Measurements from ENCODE around the gene TMEM107.
"Not testable (repeated sequence)": the region's sequence is repeated elsewhere in the genome, so short reads cannot be mapped to it uniquely, and the experiment has no call there.

The TMEM107 gene

GRCh38 chr17:8189041-8189710 lies 13.0 kb upstream of the TMEM107 start:
- no peak for DNase-seq

DNA sequence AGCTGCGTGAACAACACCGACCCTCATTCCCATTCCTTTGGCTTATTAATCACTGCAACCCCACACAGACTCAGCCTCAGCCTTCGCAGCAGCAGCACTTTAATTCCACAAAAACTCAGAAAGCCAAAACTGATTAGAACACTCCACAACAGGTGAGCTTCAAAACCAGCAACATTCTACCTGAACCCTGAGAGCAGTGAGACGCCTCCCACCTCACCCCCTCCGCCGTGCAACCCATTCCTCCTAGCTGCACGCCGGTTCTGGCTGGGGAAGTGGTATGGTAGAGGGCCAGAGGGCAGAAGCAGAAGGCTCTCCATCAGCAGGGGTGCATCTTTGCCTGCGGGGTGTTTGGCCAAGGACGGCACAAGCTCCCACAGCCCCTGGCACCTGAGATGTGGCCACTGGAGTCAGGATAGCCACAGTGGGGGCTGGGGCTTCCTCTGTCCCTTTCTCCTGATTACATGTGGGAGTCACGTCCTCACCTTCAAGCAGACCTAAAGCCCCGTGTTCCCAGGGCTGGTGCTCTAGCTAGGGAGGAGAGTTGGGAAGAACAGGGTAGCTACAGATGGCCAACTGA lies 12.2 kb upstream of the TMEM107 start:
- DNase-seq: no peak

GRCh38 chr17:8187517-8188262 lies 11.5 kb upstream of the TMEM107 start:
- peak; percentile 100 for DNase-seq

DNA sequence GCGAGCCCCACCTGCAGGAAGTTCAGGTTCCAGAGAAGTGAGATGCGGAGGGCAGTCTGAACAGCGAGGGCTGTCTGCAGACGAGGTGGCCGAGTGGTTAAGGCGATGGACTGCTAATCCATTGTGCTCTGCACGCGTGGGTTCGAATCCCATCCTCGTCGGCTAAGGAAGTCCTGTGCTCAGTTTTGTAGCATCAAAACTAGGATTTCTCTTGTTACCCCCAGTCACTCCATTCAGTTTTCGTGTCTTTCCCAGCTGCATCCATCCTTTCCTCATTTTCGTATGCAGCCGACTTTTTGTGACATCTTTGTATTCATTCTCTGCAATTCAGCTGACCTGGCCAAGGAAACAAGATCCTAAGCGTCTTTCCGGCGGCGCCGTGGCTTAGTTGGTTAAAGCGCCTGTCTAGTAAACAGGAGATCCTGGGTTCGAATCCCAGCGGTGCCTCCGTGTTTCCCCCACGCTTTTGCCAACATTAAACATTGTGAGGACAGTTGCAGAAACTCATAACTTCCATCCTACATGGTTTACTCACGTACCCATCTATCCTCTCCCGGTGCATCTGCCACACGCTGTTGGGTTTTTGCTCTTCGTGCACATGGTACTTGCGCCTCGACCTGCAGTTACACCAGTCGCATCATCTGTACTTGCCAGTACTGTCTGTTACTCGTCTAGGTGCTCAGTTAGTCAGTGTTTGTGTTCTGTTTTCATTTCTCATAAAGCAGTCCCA lies 10.8 kb upstream of the TMEM107 start:
- peak; percentile 96 for DNase-seq

GRCh38 chr17:8186446-8186786 lies 10.2 kb upstream of the TMEM107 start:
- DNase-seq: no peak

- peak; percentile 83 for DNase-seq
These were observed 9.6 kb upstream of the TMEM107 start for GRCh38 chr17:8185582-8186445.

DNA sequence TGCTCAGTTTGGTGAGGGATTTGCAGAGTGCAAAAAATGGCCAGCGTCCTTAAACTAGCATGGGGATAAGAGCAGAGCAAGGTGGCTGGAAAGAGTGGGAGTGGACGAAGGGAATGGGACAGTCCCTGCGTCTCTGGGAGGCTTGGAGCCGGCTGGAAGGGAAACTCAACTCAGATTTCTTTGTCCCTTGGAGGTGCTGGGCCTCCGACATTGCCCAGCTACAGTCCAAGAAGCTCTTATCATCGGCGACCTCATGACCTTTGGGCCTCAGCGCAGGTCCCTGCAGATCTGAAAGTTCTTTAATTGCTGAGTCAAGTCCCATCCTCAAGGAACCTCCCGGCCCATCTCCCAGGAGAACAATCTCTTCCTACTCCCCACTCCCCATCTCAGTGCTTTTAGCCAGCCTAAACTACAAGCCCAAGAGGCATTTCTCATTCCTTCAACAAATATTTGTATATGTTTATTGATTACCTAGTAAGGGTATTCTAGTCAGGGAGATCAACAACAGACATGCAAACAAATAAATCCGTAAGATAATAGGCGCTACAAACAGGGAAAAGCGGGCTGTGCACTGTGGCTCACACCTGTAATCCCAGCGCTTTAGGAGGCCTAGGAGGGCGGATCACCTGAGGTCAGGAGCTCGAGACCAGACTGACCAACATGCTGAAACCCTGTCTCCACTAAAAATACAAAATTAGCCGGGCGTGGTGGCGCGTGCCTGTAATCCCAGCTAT lies 985 bp upstream of the TMEM107 start:
- DNase-seq: no peak

DNA sequence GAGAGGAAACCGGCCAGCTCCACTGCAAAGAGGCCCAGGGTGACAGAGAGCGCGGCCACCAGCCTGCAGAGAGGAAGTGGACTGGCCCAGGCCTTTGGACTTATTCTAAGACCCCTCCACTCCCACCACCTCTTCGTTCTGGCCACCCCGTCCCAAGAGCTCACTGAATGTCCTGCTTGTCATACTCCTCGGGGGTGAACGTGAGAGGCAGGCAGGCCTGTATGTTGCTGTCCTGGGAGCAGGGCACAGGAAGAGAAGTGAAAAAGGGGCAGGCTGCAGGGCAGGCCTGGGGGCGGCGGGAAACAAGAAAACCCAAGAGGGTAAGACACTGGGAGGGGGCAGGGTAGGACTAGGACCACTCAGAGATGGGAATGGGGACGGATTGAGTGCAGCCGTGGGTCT lies 384 bp downstream of the TMEM107 start:
- DNase-seq: no peak

DNA sequence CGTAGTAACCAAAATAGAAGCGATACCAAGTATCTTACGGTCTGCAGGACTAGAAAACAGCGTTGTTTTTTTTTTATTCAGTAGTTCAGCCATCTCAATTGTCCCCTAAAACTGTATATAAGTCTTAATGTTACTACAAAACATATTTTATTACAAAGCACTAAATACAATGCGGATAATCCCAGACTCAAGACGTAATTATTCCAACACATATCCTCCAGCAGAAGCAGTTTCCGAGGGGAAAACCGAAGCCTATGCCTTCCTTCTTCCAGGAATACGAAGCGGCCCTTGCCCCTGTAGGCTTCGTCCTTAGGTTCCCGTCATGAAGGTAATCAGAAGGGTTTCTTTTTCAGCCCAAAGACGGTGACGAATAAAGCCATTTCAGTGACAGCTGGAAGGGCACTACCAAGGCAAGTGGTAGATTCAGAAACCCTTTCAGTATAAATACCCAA lies 2.3 kb downstream of the TMEM107 start:
- no peak for DNase-seq

GRCh38 chr17:8173056-8173870 lies 2.9 kb downstream of the TMEM107 start:
- DNase-seq: peak; percentile 98

DNA sequence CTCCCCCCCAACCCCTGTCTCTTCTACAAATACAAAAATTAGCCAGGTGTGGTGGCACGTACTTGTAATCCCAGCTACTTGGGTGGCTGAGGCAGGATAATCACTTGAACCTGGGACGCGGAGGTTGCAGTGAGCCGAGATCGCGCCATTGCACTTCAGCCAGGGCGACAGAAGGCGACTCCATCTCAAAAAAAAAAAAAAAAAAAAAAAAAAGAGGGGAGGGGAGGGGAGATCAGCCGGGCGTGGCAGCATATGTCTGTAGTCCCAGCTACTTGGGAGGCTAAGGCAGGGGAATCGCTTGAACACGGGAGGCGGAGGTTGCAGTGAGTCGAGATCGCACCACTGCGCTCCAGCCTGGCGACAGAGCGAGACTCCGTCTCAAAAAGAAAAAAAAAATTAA lies 6.0 kb downstream of the TMEM107 start:
- DNase-seq: not testable (repeated sequence)

- DNase-seq: no peak
These were observed 8.7 kb downstream of the TMEM107 start for GRCh38 chr17:8167526-8167925.

DNA sequence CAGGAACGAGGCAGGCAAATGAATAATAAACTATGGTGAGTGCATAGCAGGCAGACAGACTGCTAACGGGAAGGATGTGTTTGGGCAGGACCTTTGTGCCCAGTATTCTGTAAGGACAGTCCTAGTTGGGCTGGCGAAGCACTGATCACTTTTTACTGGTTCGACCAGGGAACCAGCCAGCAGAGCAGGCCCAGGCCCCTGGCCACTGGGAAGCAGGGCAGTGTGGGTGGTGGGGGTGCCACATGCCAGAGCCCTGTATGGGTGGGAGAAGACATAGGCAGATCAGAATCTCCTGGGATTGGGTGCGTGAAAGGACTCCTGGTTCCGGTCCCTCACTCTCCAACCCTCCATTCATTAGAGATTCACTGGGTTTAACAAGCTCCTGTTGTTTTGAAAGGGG lies 9.4 kb downstream of the TMEM107 start:
- DNase-seq: no peak

DNA sequence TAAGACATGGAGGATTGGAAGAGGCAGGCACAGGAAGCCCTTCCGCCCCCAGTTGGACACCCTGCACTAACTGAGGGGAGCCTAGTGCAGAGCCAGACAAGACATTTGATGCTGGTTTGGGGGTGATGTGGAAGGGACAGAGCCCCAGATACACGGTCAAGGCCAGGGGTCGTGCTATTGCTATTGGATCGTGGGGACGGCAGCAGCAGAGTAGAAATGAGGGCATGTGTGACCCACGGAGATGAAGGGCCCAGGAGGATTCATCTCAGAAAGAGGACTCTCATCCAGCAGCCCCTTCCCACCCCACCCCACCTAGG lies 11.4 kb downstream of the TMEM107 start:
- DNase-seq: no peak

DNA sequence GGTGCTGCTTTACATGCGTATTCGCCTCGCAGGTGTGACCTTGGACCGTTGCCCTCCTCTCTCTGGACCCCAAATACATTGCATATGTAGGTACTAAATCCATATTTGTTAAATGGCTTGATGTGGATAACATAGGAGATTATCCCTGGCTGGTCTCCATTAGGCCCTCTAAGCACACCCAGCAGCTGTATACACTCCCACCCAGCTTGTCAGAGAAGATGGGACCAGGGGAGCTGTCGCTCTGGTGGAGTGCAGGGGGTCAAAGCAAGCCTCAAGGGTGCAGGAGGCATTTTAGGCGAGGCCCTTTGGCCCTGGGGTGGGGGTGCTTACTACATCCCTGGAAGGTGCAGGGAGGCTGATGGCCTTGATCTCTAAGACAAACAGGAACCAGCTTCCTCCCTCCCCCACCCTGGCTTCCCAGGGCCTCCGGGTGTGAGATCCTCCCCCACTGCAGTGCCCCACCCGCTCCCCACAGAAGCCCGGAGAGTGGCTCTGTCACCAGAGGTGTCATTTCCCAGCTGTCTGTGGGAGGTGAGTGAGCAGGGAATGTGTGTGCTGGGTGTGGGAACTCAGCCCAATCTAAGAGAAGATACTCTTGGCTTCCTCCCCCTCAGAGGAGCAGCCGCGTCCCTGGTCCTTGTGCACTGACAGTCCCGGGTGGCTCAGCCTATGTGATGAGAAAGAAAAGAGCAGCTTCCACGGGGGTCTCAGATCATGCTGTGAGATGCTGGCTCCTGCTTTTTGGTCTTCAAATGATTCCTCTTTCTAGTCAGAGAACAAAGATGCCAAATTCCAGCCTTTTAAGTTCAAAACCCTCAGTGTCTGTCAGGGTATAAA lies 12.0 kb downstream of the TMEM107 start:
- DNase-seq: peak; percentile 78

DNA sequence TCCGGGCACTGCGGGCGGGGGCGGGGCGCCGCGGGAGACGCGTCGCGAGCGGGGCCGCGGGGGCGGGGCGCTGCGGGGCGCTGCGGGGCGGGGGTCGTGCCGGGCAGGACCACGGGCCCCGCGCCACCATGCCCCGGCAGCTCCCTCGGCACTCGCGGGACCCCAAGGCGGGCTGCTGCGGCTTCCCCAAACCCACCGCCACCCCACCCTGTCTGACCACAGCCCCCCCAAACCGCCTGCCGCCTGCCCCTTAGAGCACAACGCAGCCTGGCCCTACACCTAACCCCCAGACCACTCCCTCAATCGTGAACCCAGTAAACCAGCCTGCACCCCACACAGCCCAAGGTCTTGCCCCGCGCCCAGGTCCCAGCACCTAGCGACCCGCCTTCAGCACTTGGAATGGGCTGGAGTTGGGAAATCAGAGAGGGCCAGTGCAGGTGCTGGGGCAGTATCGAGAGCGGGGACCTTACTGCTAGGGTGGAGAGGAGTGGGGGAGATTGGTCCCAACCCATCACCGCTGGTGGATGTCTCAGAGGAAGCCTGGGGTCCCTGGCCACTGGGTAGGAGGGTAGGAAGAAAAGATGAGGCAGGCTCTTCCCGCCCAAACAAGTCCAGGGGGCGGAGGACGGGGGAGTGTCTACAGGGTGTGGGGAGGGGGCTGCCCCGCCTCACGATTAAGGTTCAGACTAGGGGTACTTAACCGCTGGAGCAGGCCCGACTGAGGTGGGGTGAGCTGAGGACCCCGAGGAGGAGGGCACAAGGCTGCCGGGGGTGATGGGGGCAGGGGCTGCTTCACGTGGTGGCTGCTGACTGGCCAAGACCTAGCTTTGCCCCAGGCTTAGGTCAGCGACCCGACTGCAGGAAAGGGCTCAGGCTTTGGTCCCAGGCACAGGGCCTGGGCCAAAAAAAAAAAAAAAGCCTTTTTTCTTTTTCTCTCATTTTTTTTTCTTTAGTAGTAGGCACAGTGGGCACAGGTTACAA lies 12.9 kb downstream of the TMEM107 start:
- DNase-seq: no peak

GRCh38 chr17:8162233-8162996 lies 13.8 kb downstream of the TMEM107 start, which contains the start of gene VAMP2:
TSS of gene VAMP2 (minus strand) at chr17:8162948. CDS start at chr17:8162879, 69 bp downstream.
- DNase-seq: peak; percentile 63

All from hematopoietic multipotent progenitor cell treated with erythropoietin and hydrocortisone succinate and interleukin-3 and kit ligand, for 8 days (in vitro differentiated cells).